A549 treated with ZK216348 at 1 μM for 4 hours (cell line): ENCODE results near the gene SCAF1. TPM values are rescaled to one million over a fixed set of nuclear protein-coding genes. Genes with fewer than 3 reads are reported as not detected.

Source experiments
- total RNA-seq: library from RNA; stranded (reverse); fragments of 200-300 nt; extraction: Qiagen RNA extraction; gene quantifications from 5 replicates; pipeline ENCODE4 v1.2.3, GENCODE V29; 2022; ENCODE audit warnings: low read depth

Gene SCAF1
- 32.3 to 79.6 TPM (median 75.1 TPM) in 5 replicates for total RNA-seq

GRCh38 chr19:49641688-49642491 is at the start of gene SCAF1:
SCAF1 (plus strand) TSS chr19:49642209; CDS start chr19:49645027, 2,818 bp downstream.

GRCh38 chr19:49640113-49640898 is 1.7 kb upstream of the SCAF1 start, which contains the start of gene RRAS:
RRAS (minus strand) TSS chr19:49640143; CDS start chr19:49640098, 45 bp downstream.

GRCh38 chr19:49665351-49666119 is 23.5 kb downstream of the SCAF1 start, which contains the start of the genes BCL2L12 and IRF3:
BCL2L12 (plus strand) TSS chr19:49665933; CDS start chr19:49666693, 760 bp downstream.
IRF3 (minus strand) TSS chr19:49665857; CDS start chr19:49664838, 1,019 bp downstream.

GRCh38 chr19:49677231-49677900 is 35.4 kb downstream of the SCAF1 start, which contains the start of gene PRMT1:
PRMT1 (plus strand) TSS chr19:49677271; CDS start chr19:49677281, 10 bp downstream.

GRCh38 chr19:49689133-49690078 is 47.4 kb downstream of the SCAF1 start, which contains the start of gene ADM5:
ADM5 (plus strand) TSS chr19:49689594; CDS start chr19:49689838, 244 bp downstream.

GRCh38 chr19:49690656-49691242 is 48.7 kb downstream of the SCAF1 start, which contains the start of gene CPT1C:
CPT1C (plus strand) TSS chr19:49691116; CDS start chr19:49692253, 1,137 bp downstream.

Other genes starting within 250 kb of the SCAF1 start
- not detected in 5 replicates for gene PTH2, start 218.8 kb upstream of the SCAF1 start, total RNA-seq
- 0.14 to 0.39 TPM (median 0.20 TPM) in 3 of 5 replicates, not detected in the others for gene GFY, start 216.8 kb upstream of the SCAF1 start, total RNA-seq
- 0.24 to 0.81 TPM (median 0.51 TPM) in 5 replicates for gene SLC17A7, start 200.7 kb upstream of the SCAF1 start, total RNA-seq
- 92.5 to 93.8 TPM (median 93.2 TPM) in 5 replicates for gene PIH1D1, start 190.4 kb upstream of the SCAF1 start, total RNA-seq
- gene ALDH16A1, start 189.0 kb upstream of the SCAF1 start, total RNA-seq = 12.1 to 27.7 TPM (median 25.8 TPM) in 5 replicates
- gene FLT3LG, start 168.0 kb upstream of the SCAF1 start, total RNA-seq = 0.70 to 1.6 TPM (median 1.1 TPM) in 5 replicates
- gene RPL13A, start 154.6 kb upstream of the SCAF1 start, total RNA-seq = 3,231 to 4,145 TPM (median 3,896 TPM) in 5 replicates
- 3,660 to 4,645 TPM (median 3,818 TPM) in 5 replicates for gene RPS11, start 145.8 kb upstream of the SCAF1 start, total RNA-seq
- 21.1 to 29.8 TPM (median 28.8 TPM) in 5 replicates for gene FCGRT, start 129.5 kb upstream of the SCAF1 start, total RNA-seq
- 2.0 to 2.8 TPM (median 2.7 TPM) in 5 replicates for gene RCN3, start 114.2 kb upstream of the SCAF1 start, total RNA-seq
- 69.9 to 115 TPM (median 107 TPM) in 5 replicates for gene NOSIP, start 61.7 kb upstream of the SCAF1 start, total RNA-seq
- 0.39 to 1.1 TPM (median 0.94 TPM) in 5 replicates for gene PRRG2, start 60.9 kb upstream of the SCAF1 start, total RNA-seq
- 20.1 to 39.3 TPM (median 34.5 TPM) in 5 replicates for gene PRR12, start 51.0 kb upstream of the SCAF1 start, total RNA-seq
- gene RRAS, start 2.1 kb upstream of the SCAF1 start, total RNA-seq = 70.1 to 151 TPM (median 135 TPM) in 5 replicates
- 69.2 to 108 TPM (median 102 TPM) in 5 replicates for gene IRF3, start 23.6 kb downstream of the SCAF1 start, total RNA-seq
- 49.1 to 71.5 TPM (median 65.4 TPM) in 5 replicates for gene BCL2L12, start 23.7 kb downstream of the SCAF1 start, total RNA-seq
- 329 to 426 TPM (median 425 TPM) in 5 replicates for gene PRMT1, start 35.1 kb downstream of the SCAF1 start, total RNA-seq
- 2.7 to 6.9 TPM (median 5.7 TPM) in 5 replicates for gene ADM5, start 47.4 kb downstream of the SCAF1 start, total RNA-seq
- gene CPT1C, start 48.9 kb downstream of the SCAF1 start, total RNA-seq = 11.4 to 14.4 TPM (median 13.4 TPM) in 5 replicates
- not detected in 5 replicates for gene TSKS, start 121.1 kb downstream of the SCAF1 start, total RNA-seq
- gene AP2A1, start 124.8 kb downstream of the SCAF1 start, total RNA-seq = 31.7 to 63.3 TPM (median 57.1 TPM) in 5 replicates
- gene FUZ, start 171.1 kb downstream of the SCAF1 start, total RNA-seq = 9.3 to 17.9 TPM (median 15.0 TPM) in 5 replicates
- 39.7 to 74.7 TPM (median 67.0 TPM) in 5 replicates for gene MED25, start 176.1 kb downstream of the SCAF1 start, total RNA-seq
- 98.8 to 160 TPM (median 149 TPM) in 5 replicates for gene PTOV1, start 208.9 kb downstream of the SCAF1 start, total RNA-seq
- gene PNKP, start 225.4 kb downstream of the SCAF1 start, total RNA-seq = 30.8 to 60.9 TPM (median 51.4 TPM) in 5 replicates
- 64.4 to 121 TPM (median 114 TPM) in 5 replicates for gene AKT1S1, start 235.1 kb downstream of the SCAF1 start, total RNA-seq
- gene TBC1D17, start 235.5 kb downstream of the SCAF1 start, total RNA-seq = 16.6 to 25.0 TPM (median 22.9 TPM) in 5 replicates